HG03342 (cell line): Measurements from ENCODE around the gene LHPP.

Experiments
- ATAC-seq: cut with Tn5 transposase; IDR thresholded peaks from one replicate; pipeline ENCODE4 v1.9.1; 2021; ENCODE audit warnings: mild to moderate bottlenecking, moderate library complexity; ENCODE audit not compliant: unreplicated experiment

The LHPP gene

DNA sequence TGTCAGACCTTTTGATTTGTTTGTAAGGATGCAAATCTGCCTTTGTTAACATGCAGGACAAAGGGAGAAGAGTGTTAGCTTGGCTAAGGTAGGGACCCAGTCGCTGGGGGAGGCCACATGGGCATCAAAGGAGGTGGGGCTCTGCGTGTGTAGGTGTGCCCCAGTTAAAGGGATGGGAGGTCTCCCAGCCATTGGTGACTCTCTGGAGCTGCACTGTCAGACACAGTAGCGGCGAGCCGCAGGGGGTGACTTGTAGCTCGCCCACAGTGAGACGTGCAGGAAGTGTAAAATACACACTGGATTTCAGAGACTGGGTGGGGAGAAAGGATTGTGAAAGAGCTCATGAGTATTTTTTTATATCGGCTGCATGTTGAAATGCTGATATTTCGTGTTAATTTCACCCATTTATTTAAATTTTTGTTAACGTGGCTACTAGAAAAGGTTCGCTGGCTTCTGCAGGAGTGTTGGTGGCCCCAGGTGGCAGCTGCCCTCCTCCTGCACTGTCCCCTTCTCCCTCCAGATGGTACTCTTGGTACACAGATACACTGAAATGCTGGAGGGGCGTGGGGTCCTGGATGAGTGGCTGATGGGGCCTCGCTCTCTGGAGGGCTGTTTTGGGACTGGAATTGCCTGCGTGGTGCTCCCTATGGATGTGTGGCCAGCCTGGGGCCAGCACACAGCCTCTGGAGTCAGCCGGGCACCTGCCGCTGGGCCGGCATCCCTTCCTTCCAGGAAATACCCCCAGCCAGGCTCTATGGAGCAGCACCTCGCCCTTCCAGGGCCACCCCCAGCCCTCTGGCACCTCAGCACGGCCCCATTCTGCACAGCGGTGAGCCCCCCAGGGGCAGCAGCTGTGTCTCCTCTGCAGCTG is 59.2 kb downstream of the LHPP start:
- ATAC-seq, result no peak

DNA sequence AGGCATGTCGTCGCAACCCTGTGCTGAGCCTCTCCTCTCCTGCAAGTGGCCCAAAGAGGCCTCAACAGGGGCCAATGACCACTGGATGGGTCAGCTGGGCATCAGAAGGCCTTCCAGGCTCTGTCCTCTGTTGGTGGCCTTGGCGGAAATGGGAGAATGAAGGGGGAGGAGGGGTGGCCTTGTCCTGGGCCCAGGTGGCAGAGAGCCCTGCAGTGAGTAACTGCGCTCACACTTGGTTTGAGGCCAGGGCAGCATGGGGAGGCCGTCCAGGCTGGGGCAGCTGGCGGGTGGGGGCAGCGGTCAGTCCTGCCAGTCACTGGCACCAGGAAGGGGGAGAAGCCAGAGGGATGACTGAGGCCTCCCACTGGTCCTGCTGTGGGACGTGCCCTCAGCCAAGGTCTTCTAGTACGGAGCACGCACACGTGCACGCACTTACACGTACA is 59.8 kb downstream of the LHPP start:
- ATAC-seq, result no peak

DNA sequence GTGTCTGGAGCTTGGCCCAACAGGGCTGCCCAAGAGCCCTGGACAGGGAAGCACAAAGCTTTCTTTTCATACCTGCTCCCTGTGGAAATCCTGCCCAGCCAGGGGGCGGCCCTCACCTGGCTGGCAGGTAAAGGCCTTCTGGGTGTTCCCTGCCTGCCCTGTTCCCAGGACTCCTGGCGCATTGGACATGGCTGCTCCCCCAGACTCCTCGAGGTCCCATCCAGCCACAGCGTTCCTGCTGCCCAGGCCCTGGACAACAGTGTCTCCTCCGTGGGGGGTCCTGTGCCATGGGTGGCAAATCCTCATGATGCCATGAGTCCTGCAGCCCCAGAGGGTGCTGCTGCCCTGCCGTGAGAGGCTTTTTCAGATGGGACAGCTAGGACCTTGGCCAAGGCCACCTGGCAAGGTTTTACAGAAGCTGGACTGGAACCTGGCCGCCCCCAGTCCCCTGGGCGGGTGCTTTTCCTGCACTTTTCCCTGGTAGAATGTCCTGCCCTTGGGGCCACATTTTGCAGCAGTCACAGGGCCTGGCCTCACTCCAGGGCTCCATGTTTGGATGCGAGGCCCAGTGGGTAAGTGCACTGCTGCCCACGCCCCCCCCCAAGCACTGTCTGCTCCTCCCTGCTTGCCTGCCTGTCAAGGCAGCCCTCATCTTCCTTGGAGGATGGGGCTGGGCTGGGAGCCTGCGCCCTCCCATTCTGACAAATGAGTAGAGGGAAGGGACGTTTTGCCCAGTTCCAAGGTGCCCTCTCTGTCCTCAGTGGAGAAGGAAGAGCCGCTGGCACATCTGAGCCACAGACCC is 60.7 kb downstream of the LHPP start:
- no peak for ATAC-seq

DNA sequence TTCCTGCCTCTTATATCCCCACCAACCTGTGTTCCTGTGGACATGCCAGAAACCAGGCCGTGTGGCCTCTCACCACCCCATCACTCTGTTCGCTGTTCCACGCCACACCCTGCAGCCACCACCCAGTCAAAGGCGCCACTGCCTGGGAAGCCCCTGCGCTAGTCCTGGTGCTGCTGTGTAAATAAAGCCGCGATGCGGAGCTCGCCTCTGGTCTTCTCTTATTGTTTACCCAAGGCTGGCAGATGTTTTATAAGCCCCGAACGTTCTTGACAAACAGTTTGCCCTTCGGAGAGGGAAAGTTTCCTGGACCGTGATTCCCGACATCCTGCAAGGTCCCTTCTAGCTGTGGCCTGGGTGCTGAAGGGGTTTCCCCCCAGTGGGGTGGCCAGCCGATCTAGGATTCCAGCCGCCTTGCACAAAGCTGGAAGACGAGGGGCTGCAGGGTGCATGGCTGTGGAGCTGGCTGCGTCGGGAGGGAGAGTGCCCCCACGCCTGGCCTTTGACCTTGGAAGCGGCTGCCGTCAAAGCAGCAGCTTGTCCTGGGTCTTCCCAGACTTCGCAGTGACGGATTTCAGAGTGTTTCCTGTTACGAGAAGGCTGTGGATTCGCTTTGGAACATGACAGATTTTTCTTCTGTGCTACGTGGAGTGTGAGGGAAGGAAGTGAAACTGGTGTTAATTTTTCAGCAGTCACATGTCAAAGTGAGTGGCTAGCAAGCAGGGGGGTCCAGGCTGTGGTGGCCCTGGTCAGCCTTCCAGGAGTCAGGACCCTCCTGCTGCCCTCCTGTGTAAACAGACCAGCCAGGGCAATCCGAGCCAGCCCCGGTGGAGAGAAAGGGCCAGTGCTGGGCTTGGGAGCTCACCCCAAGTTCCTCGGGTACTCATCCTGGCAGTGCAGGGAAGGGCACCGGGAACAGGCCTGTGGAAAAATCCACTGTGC is 61.6 kb downstream of the LHPP start:
- no peak for ATAC-seq

DNA sequence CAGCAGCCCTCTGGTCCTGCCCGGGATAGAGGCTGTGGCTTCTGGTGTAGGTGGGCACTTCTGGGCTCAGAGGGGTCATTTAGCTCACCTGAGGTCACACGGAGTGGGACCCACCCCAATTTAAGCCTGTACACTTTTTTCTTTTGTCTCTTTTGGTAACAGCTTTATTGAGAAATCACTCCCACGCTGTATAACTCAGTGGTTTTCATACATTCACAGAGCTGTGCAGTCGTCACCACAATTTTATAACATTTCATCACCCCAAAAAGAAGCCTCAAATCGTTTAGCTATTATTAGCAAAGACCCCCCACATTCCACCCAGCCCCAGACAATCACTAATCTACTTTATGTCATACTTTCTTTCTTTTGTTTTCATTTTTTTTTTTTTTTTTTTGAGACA is 62.3 kb downstream of the LHPP start:
- no peak for ATAC-seq

DNA sequence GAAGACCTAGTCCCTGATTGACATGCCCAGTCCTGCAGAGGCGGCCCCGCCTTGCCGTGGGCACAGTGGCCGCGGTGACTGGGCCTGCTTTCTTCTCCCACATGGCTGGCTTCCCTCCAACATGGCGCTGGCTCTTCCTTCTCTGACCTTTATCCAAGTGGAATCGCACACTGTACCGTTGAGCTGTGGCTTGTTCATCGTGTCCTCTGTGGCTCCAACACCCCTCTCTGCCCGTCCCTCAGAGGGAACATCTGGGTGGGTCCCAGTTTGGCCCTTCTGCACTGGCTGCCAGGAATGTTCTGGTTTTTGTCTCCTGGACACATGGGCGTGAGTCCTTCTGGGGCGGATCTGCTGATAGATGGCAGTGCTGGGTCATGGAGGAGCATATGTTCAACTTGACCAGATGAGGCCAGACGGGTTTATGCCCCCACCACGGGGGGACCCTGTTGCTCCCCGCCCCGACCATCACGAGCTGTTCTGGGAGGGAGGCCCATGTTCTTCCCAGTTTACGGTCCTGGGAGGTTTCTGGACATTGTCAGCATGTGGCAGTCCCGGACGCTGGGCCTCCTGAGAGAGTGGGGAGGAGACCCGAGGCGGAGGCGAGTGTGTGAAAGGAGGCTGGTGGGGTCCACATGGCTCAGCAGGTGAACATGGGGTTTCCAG is 63.5 kb downstream of the LHPP start:
- ATAC-seq, result no peak

DNA sequence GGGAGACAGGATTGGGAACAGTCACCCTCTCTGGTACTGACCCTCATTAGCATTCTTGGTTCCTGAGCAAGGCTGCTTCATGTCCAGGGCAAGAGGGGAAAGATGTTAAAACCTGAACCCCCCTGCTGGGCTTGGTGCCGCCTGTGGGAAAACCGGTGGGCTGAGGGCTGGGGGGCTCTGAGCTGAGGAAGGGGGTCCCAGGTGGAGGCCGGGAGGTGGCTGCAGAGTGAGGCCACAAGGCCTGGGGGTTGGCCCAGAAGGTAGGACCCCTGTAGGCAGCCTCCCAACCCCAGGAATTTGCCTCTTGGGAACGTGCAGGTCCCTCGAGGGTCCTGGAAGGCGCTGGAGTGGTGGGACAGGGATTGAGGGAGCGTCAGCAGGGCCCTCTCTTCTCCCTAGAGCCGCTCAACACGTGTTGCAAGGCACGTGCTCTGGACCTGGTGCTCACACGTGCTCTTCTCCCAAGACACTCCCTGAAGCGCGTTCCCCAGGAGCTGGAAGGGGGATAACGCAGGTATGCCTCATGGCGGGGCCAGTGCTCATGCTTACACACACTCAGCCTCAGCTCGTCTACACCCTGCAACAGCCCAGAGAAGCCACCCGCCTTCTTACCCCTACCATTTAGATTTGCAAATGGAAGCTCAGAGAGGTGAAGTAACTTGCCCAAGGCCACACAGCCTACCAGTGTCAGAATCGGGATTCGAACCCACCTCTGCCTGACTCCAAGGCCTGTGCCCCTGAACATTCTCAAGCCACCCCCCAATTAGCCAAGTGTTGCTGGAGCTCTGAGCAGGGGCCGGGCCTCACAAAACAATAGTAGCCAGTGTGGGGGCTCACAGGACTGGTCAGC is 64.4 kb downstream of the LHPP start:
- no peak for ATAC-seq

DNA sequence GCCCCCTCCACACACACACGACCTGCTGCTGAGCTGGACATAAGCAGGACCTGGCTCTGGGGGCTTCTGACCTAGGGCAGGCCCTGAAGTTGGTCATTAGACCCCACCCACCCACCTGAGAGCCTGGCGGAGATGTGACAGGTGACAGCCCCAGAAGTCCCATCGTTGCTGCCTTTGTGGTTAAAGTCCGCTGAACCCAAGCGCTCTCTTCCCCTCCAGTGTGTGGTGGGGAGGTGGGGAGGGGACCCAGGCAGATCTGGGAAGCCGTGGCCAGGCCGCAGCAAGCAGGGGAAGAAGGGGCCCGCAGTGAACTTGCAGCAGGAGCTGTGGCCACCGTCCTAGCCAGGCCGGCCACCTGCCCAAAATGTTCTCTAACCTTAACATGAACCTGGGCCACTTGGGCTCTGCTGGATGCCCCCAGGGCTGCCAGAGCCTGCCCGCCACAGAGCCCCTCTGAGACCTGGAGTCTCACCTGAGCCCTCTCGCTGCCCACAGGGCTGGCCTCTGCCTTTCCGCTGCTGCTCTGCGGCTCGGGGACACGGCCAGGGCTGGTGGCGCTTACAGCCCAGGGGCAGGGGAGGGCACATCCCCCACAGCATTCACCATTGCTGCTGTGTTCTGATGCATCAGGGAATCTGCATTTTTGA is 65.1 kb downstream of the LHPP start:
- no peak for ATAC-seq

DNA sequence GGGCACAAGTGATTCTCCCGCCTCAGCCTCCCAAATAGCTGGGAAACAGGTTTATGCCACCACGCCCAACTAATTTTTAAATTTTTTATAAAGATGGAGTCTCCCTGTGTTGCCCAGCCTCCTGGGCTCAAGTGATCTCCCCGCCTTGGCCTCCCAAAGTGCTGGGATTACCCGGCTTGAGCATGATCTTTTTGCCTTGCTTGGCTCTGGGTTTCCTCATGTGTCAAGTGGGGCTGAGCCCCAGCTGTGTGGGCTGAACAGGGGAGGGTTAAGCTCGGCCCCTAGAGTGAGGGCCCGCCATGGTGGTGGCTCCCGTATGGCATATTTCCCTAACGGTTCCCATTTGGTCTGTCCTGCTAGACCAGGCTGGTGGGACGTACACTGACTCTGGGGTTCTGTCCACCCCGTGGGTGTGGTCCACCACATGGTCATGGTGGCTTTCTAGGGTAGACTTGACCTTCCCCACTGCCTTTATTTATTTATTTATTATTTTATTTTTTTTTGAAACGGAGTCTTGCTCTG is 66.3 kb downstream of the LHPP start:
- ATAC-seq, result no peak

DNA sequence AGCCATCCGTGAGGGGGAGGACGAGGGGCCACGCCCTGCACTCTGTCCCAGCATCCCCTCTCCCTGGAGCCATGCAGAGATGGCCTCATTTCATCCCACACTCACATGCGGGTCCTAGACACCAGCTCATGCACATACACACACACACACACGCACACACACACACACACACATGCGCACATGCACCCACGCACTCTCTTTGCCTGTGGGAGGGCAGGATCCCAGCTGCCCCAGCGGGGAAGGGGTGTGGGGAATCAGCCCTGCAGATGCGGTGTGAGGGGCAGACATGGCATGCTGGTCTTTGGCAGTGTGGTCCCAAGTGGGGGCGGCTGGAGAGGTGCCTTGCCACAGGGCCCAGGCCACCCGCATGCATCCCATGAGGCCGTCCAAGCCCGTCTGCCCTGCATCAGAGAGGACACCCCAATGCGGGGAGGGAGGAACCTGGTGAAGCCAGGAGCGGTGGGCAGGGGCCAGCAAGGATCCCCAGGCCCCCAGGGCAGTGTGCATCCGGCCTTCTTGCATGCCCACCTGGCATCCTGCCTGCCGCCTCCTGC is 68.1 kb downstream of the LHPP start:
- peak; percentile 7 for ATAC-seq

DNA sequence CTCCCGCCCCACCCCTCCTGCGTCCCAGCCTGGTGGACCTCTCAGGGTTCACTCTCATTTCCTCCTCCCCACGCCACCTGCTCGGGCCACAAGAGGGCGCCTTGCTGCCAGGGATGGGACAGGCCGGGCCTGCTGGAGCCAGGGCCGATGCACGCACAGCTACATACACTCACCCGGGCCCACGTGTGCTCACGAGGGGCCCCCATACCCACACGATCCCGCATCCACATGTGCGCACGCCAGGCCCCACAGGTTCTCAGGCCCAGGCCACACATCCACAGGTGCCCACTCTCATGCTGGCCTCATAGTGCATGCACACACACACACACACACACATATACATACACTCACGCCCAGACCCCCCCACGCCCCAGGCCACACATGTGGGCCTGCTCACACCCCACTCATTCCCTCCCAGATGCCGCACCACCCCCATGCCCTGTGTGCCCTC is 68.6 kb downstream of the LHPP start:
- peak; percentile 81 for ATAC-seq

DNA sequence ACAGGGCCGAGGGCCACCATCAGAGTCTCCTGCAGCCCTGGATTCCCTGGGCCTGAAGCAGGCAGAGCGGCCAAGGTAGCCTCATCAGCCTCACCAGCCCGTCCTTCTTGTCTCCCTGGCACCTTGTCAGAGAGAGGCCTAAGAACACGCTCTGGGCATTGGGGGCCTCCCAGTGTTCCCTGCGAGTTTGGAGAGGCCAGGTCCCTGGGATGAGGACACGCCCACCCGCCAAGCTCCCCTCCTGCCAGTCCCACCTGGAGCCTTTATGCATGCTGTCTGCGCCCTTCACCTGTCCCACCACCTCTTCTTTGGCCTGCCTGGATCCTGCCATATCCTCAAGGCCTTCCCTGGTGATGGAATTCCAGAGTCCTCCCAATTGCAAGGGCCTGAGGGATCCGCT is 69.2 kb downstream of the LHPP start:
- no peak for ATAC-seq

DNA sequence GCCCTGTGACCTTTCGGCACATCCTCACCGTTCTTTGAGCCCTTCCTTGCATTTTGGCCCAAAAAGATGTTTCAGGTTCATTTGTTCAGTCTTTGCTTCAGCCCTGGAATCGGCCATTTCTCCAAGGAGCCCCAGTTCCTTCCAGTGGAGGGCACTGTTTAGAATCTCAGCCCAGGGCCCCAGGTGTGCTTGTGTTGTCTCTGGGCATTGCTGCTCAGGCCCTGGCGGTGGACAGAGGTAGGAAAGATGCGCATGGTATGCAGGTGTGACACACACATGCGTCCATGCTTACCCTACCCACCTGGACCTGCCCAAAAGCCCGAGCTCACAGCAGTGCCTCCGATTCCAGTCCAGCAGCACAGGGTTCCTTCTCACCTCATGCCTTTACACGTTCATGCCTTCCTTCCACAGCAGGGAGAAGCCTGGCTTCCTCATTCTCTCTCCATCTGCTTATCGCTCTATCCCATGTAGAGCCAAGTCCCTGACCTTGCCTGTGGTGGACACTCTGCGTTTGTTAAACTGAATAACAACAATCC is 70.6 kb downstream of the LHPP start:
- ATAC-seq, result no peak

DNA sequence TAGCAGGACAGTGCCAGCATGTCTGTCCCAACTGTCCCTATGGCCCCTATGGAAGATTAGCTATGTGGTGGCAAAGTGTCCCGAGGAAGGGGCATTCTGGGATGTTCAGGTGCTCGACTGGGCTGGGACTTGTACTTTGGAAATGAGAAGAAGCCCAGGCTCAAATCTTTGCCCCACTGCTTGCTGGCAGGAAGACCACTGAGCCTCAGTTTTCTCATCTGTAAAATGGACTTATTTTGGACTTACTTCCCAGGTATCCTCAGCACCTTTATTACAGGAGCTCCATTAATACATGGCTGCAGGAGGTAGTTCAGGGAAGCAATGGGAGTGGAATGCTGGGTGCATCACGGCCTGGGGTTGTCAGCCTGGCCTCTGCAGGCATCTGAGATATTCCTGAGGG is 71.2 kb downstream of the LHPP start:
- no peak for ATAC-seq

DNA sequence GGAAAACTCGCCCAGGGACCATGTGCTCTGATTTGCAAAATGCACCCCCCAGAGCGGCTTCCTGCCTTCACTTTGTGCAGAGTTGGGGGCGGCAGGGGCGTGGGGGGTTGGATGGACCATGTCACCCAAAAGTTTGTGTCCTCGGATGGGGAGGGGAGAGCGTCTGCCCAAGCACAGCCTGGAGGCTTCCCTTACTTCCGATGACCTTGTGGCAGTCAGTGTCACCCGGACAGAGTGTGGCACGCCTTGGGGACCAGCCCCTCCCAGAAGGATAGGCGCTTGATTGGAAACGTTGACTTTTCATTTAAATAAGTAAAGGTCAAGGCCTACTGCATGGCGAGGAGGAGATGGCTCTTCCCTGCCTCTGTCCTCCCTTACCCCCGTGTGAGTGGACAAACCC is 71.6 kb downstream of the LHPP start:
- ATAC-seq, result no peak

DNA sequence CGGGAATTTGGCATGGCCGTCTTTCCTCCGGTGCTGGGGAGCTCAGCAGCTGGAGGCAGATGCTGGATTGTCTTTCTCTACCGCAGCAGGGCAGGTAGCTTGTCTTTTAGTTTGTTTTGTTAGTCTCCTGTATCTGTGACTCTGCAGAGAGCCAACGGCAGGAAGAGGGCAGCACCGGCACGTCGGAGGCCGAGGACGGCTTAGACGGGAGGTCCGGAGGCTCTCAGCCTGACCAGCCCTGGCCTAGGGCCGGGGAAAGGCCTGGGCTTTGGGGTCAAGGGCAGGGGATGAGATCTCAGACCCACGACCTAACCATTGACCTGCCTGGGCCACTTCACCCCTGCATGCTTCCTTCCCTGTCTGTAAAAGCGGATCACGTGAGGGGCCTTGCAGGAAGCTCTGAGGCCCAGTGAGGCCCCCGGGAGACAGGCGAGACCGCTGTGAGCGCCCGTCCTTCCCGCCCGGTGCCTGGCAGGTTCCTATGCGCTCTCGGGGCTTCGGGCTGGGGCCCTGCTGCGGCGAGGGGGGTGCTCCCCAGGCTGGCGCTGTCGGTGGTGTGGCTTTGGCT is 72.7 kb downstream of the LHPP start:
- peak; percentile 42 for ATAC-seq

DNA sequence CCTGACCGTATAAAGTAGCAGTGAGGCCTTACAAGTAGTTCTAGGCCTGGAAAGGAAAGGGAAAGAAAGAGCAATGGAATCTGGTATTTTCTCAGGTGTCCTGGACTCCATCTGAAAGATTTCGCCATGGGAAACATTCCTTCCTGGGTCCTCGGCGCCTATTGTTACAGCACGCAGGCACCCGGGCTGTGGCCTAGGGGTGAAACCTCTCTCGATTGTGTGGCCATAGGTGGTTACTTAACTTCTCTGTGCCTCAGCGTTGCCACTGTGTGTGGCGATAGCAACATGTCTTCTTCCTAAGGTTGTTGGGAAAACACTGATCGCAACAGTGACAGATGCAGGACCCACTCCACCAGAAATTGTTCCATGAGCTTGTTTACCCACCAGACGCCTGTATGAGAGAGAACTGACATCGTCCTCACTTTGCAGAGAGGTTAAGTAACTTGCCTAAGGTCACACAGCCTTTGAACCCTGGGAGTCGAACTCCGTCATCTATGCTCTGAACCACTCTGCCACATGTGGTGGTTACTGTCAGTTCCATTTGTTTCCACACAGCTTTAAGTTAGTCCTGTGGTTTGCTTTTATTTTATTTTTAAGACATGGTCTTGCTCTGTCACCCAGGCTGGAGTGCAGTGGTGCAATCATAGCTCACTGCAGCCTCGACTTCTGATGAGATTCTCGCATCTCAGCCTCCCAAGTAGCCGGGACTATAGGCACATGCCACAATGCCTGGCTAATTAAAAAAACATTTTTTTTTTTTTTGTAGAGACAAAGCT is 73.4 kb downstream of the LHPP start:
- no peak for ATAC-seq
